HG03342 (cell line): Measurements from ENCODE around the gene ZNF225.
"Not testable (repeated sequence)": the region's sequence is repeated elsewhere in the genome, so short reads cannot be mapped to it uniquely, and the experiment has no call there.

Source experiments
- ATAC-seq: cut with Tn5 transposase; IDR thresholded peaks from one replicate; pipeline ENCODE4 v1.9.1; 2021; ENCODE audit warnings: mild to moderate bottlenecking, moderate library complexity; ENCODE audit not compliant: unreplicated experiment

The ZNF225 gene

GRCh38 chr19:44156475-44156874, 43.3 kb downstream of the ZNF225 start:
- ATAC-seq = no peak

GRCh38 chr19:44163789-44164188, 50.6 kb downstream of the ZNF225 start:
- ATAC-seq = no peak

GRCh38 chr19:44164327-44164672, 51.1 kb downstream of the ZNF225 start:
- no peak for ATAC-seq

- ATAC-seq = peak; percentile 92
These were observed 51.7 kb downstream of the ZNF225 start, which contains the start of gene ZNF226 for GRCh38 chr19:44164673-44165512. Gene ZNF226 (plus strand): TSS chr19:44165100. CDS start chr19:44170081, 4,981 bp downstream.

- not testable (repeated sequence) for ATAC-seq
These were observed 57.5 kb downstream of the ZNF225 start for GRCh38 chr19:44170660-44171059.

- ATAC-seq = no peak
These were observed 63.4 kb downstream of the ZNF225 start for GRCh38 chr19:44176590-44176989.

GRCh38 chr19:44180968-44181367, 67.8 kb downstream of the ZNF225 start:
- ATAC-seq = no peak

GRCh38 chr19:44182145-44182544, 68.9 kb downstream of the ZNF225 start:
- no peak for ATAC-seq
